Ovary (tissue), 10 donors: ENCODE results near the gene RAPGEF4. TPM values are rescaled to one million over a fixed set of nuclear protein-coding genes. Genes with fewer than 3 reads are reported as not detected.
A peak's percentile ranks its signal among the peaks of the same experiment; 100 is the strongest.

Experiments
- DNase-seq, 5 donors: peaks; one replicate each; pipeline ENCODE4 v3.0.0-alpha.2; 2019 to 2020
- H3K27ac ChIP-seq, 2 donors: fragments of 200-600 bp; one replicate each; pipeline versions ENCODE4 v1.5.1 to v1.8.0; 2019 to 2022
- H3K27me3 ChIP-seq: fragments of 200-600 bp; one replicate; pipeline ENCODE4 v1.8.0; 2022
- H3K36me3 ChIP-seq: fragments of 200-600 bp; sonication (generic); one replicate; pipeline ENCODE4 v1.5.1; 2019
- H3K4me1 ChIP-seq: one replicate; pipeline ENCODE4 v1.8.1; 2013; ENCODE audit warnings: mild to moderate bottlenecking, moderate library complexity; ENCODE audit not compliant: insufficient read depth
- H3K4me3 ChIP-seq: fragments of 200-600 bp; sonication (generic); one replicate; pipeline ENCODE4 v1.5.1; 2017
- H3K9me3 ChIP-seq, 2 donors: fragments of 200-600 bp in 1 of 2; sonication (generic) in 1 of 2; one replicate each; pipeline versions ENCODE4 v1.5.1 to v1.8.1; 2013 to 2019; ENCODE audit warnings: mild to moderate bottlenecking in 1 of 2, moderate library complexity in 1 of 2
- CTCF ChIP-seq, 3 donors: fragments of 450-650 bp in 2 of 3; fragments of 200-600 bp in 1 of 3; IDR thresholded peaks; one replicate each; pipeline versions ENCODE4 v1.5.1 to v1.8.0; 2016 to 2022; ENCODE audit warnings: antibody characterized with exemption in 3 of 3, mild to moderate bottlenecking in 1 of 3
- EP300 ChIP-seq: sonication (generic); formaldehyde crosslinking; IDR thresholded peaks from one replicate; pipeline ENCODE4 v1.6.1; 2017; ENCODE audit warnings: antibody characterized with exemption
- POLR2A ChIP-seq: fragments of 450-650 bp; IDR thresholded peaks from one replicate; pipeline ENCODE4 v1.6.1; 2017; ENCODE audit warnings: antibody characterized with exemption, mild to moderate bottlenecking, moderate library complexity
- WGBS, 3 donors: extraction: QIAGEN DNeasy Blood & Tissue Kit in 1 of 3; methylation state at CpG; one replicate each; pipeline versions ENCODE4 v1.1.5 to v1.1.7; 2013 to 2017; 5-methylcytosine and 5-hydroxymethylcytosine counted together
- intact Hi-C, 4 donors: fragments of 100-400 bp; cut with DNase I; formaldehyde crosslinking; loops; one replicate each; pipeline versions ENCODE4 v1.11.0 to v1.15.1; 2022 to 2023
- long read RNA-seq, 3 donors: library from polyadenylated mRNA in 2 of 3; unstranded in 2 of 3; transcript quantifications; one replicate each; pipeline ENCODE4 v2.0.0 and lab custom pipeline, GENCODE V29; 2021 to 2026
- polyA plus RNA-seq, 2 donors: library from polyadenylated mRNA; stranded (reverse); fragments of 200-250 nt in 1 of 2; fragments of 350-450 nt in 1 of 2; fragmentation: Illumina TruSeq in 1 of 2; extraction: RNeasy Lipid Tissue Mini Kit (QIAGEN cat#74804) in 1 of 2; gene quantifications; one replicate each; pipeline ENCODE4 v1.2.3, GENCODE V29; 2013 to 2014
- total RNA-seq, 7 donors: library from RNA; depleted of rRNA in 2 of 7; stranded (reverse); fragments of >200 nt in 2 of 7; fragmentation: NEBNext Ultra II Directional in 3 of 7; extraction: Animal tissue kit (Norgen Biotek cat#: 25700) in 3 of 7; gene quantifications; one replicate each; pipeline versions ENCODE4 v1.1.0 to v1.2.4, GENCODE V29; 2016 to 2023
- donor health status: DM: no; HTN: no; CAD: no; lungs with moderate emphysema.
- donor health status: DM: no; HTN: no; CAD: no.
- donor health status: Bipolar disorder and iron deficiency.
- donor health status: DM: yes; HTN: yes; CAD: no.
- donor health status: DM: no; HTN: no; CAD: no.
- donor health status: DM: yes; HTN: yes; CAD: no.

Gene RAPGEF4
- 10 to 100 TPM in 1 of 7 donors, 1 to 10 TPM in 6; 6.8 to 11.2 (median 8.0) TPM for total RNA-seq
- polyA plus RNA-seq = 10 to 100 TPM in 1 of 2 donors, 1 to 10 TPM in 1; 9.9 to 24.6 TPM
- long read RNA-seq, donor 1, partial matches to known transcripts = 6 of 20 reads
- long read RNA-seq, donor 1, other reads (novel, unspliced or antisense) = 14 of 20 reads
- long read RNA-seq, donor 2, full-length matches to known transcripts = 1 of 1 reads
- long read RNA-seq, donor 2, partial matches to known transcripts = 0 of 1 reads
- long read RNA-seq, donor 2, other reads (novel, unspliced or antisense) = 0 of 1 reads
- long read RNA-seq, donor 3, partial matches to known transcripts = 4 of 16 reads
- long read RNA-seq, donor 3, other reads (novel, unspliced or antisense) = 12 of 16 reads

GRCh38 chr2:172735582-172736423, at the start of gene RAPGEF4:
RAPGEF4 (plus strand) TSS chr2:172735845; CDS start chr2:172735984, 139 bp downstream.
- H3K36me3 ChIP-seq = no peaks in the 10 kb centered on the region
- H3K9me3 ChIP-seq = no peaks in the 10 kb centered on the region
- WGBS, 3 donors = 0 to 2% (median 1%) methylated on average over 50 to 95 of the region's 95 CpGs
- intact Hi-C loops = no loop called here
- no peaks in the 10 kb centered on the region for H3K27me3 ChIP-seq
- peak within 1 kb of the TSS; percentile 25 for H3K4me3 ChIP-seq
- H3K27ac ChIP-seq = no peak within 1 kb of the TSS
- no peak for TF ChIP-seq POLR2A
- TF ChIP-seq EP300 = no peak
- TF ChIP-seq CTCF (IDR thresholded peaks at IDR 0.05) = no peak
- no peaks in the 10 kb centered on the region for H3K4me1 ChIP-seq
- peak in 1 of 5 donors; percentile 31 for DNase-seq

DNA sequence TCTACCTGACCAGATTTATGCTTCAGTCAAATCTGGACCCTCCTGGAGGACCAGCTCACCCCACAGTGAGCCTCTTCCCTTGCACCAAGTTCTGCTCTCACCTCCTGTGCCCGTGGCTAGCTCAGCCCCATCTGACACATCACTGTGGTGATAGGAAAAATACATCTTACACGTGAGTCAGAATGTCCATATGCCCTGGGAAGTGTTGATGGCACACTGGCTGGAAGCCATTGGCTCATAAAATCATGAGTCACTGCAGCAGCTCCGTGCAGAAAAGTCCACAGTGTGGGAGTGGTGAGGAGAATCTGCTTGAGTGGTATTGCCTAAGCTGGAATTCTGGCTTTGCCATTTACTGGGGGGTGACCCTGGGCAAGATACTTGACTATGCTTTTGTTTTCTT, 42.6 kb upstream of the RAPGEF4 start:
- DNase-seq = no peak
- TF ChIP-seq CTCF (IDR thresholded peaks at IDR 0.05) (no peak), EP300 (no peak), POLR2A (no peak)
- H3K9me3 ChIP-seq = no peaks in the 10 kb centered on the region
- H3K27ac ChIP-seq = no peak overlapping the region
- WGBS, 3 donors = 15 to 25% (median 21%) methylated on average over 3 of the region's 3 CpGs
- no peak overlapping the region for H3K4me3 ChIP-seq
- no peaks in the 10 kb centered on the region for H3K36me3 ChIP-seq
- no peaks in the 10 kb centered on the region for H3K4me1 ChIP-seq
- intact Hi-C loops = no loop called here
- H3K27me3 ChIP-seq = no peaks in the 10 kb centered on the region

DNA sequence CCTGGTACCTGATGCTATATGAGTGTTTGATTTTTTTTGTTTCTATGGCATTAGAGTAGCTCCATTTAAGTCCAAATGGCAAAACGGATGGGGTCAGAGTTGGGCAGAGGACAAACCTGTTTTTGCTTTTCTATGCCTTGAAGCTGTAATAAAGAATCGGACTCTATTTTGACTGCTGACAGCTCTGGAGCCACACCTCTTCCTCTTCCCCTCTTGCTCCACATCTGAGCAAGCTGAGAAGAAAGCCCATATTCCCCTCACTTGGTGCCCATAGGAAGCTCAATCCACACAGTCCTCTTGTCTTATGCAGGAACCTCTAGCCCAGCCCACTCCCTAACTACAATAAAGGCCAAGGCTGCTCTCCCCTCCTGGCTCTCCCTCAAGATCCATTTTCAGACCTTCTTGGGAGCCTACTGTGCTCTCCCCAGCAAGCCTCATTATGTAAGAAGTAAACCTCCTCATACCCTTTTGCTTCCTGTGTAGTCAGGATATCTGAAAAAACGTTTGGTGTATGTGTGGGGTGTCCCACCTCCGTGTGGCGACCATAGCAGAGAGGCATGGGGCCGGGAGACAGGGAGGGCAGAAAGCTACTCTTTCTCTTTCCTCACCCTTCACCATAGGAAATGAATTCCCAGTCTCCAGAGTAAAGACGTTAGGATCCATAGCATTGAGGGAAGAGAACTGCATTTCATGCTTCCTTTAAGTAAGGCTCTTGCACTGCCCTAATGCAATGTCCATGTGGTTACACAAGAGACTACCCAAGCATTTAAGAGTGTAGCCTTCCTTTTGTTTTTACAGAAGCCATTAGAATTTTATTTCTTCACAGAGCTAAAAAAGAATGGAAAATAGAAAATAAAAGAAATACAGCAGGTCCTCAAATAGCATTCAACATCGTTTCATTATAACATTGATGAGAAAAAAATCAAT, 41.9 kb upstream of the RAPGEF4 start:
- Histone ChIP-seq H3K4me3 (no peak overlapping the region), H3K27me3 (no peaks in the 10 kb centered on the region), H3K9me3 (no peaks in the 10 kb centered on the region), H3K36me3 (no peaks in the 10 kb centered on the region), H3K4me1 (no peaks in the 10 kb centered on the region), H3K27ac (no peak overlapping the region)
- 76 to 77% (median 76%) methylated on average over 8 of the region's 8 CpGs for WGBS, 3 donors
- no peak for DNase-seq
- TF ChIP-seq CTCF (IDR thresholded peaks at IDR 0.05) = no peak
- TF ChIP-seq POLR2A = no peak
- intact Hi-C loops = no loop called here

DNA sequence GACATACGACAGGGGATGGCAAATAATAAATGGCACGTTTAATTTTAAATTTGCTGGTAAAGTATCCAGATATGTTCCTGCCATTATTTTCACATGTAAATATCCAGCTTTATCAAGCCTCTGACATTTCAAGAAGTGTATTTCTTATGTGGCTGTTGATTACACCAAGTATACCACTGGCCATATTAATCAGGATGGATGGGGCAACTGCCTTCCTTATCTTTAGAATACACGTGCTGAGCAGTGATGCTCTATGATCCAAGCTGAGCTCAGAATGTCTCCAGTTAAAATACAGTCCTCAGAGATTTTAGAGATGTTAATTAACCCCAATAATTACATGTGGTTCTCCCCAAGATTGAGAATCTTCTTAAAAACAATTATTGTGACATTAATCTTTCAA, 38.3 kb upstream of the RAPGEF4 start:
- Histone ChIP-seq H3K4me3 (no peak overlapping the region), H3K9me3 (no peaks in the 10 kb centered on the region), H3K4me1 (no peaks in the 10 kb centered on the region), H3K27me3 (no peaks in the 10 kb centered on the region), H3K36me3 (no peaks in the 10 kb centered on the region), H3K27ac (no peak overlapping the region)
- intact Hi-C loops = no loop called here
- no peak for TF ChIP-seq CTCF (IDR thresholded peaks at IDR 0.05)
- no peak for TF ChIP-seq EP300
- no peak for TF ChIP-seq POLR2A
- WGBS, 3 donors = 66 to 80% (median 76%) methylated on average over 3 of the region's 3 CpGs
- no peak for DNase-seq
